ENCODE data around the gene CDC42BPA.

- TF ChIP-seq, protein P1, sequence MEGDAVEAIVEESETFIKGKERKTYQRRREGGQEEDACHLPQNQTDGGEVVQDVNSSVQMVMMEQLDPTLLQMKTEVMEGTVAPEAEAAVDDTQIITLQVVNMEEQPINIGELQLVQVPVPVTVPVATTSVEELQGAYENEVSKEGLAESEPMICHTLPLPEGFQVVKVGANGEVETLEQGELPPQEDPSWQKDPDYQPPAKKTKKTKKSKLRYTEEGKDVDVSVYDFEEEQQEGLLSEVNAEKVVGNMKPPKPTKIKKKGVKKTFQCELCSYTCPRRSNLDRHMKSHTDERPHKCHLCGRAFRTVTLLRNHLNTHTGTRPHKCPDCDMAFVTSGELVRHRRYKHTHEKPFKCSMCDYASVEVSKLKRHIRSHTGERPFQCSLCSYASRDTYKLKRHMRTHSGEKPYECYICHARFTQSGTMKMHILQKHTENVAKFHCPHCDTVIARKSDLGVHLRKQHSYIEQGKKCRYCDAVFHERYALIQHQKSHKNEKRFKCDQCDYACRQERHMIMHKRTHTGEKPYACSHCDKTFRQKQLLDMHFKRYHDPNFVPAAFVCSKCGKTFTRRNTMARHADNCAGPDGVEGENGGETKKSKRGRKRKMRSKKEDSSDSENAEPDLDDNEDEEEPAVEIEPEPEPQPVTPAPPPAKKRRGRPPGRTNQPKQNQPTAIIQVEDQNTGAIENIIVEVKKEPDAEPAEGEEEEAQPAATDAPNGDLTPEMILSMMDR (IDR thresholded peaks at IDR 0.05; ENCODE audit: extremely low read depth in 1 of 2, insufficient read depth in 1 of 2, low read depth in 1 of 2, low read length in 2 of 2), result no peak
- TF ChIP-seq POLR2AphosphoS5 (IDR thresholded peaks at IDR 0.05; ENCODE audit: insufficient read depth, low read depth, low read length), result no peak
- TF ChIP-seq POLR2A (IDR thresholded peaks at IDR 0.05; ENCODE audit: low read depth, low read length), result no peak
- TF ChIP-seq JUN (IDR thresholded peaks at IDR 0.05; ENCODE audit: borderline replicate concordance, insufficient read depth, insufficient read length, low read depth), result no peak
- no peak for TF ChIP-seq MYC (IDR thresholded peaks at IDR 0.05; ENCODE audit: low read depth, low read length)
These were observed 72.5 kb downstream of the CDC42BPA start for GRCh38 chr1:227245613-227246320.

Measured in endothelial cell of umbilical vein (primary cell).